Liver (tissue), 3 donors: ENCODE measurements around the gene ZNF423.

Experiments
- CTCF ChIP-seq: fragments of 150-350 bp; IDR thresholded peaks from 2 replicates; pipeline ENCODE4 v1.5.1; 2017; ENCODE audit warnings: improper control_type of control experiment, low read depth, low read length; ENCODE audit not compliant: missing input control
- EGR1 ChIP-seq, 2 donors: IDR thresholded peaks; 2 replicates each; pipeline ENCODE4 v1.6.1; 2016 to 2018; ENCODE audit warnings: antibody characterized with exemption in 2 of 2, low read depth in 2 of 2
- GABPA ChIP-seq, 2 donors: IDR thresholded peaks in 1 of 2; conservative IDR thresholded peaks in 1 of 2; 2 replicates each; pipeline ENCODE4 v1.6.1; 2016; ENCODE audit warnings: antibody characterized with exemption in 2 of 2, mild to moderate bottlenecking in 1 of 2, moderate library complexity in 1 of 2
- HNF4A ChIP-seq, 2 donors: conservative IDR thresholded peaks; 2 replicates each; pipeline ENCODE4 v1.6.1; 2016; ENCODE audit warnings: antibody characterized with exemption in 2 of 2, mild to moderate bottlenecking in 2 of 2
- JUND ChIP-seq, 2 donors: IDR thresholded peaks; 2 replicates each; pipeline ENCODE4 v1.6.1; 2016; ENCODE audit warnings: antibody characterized with exemption in 2 of 2
- RAD21 ChIP-seq, 2 donors: IDR thresholded peaks; 2 replicates each; pipeline ENCODE4 v1.6.1; 2016; ENCODE audit warnings: antibody characterized with exemption in 2 of 2, mild to moderate bottlenecking in 2 of 2
- RXRA ChIP-seq, 2 donors: IDR thresholded peaks; 2 replicates each; pipeline ENCODE4 v1.6.1; 2017 to 2018; ENCODE audit warnings: antibody characterized with exemption in 2 of 2, mild to moderate bottlenecking in 1 of 2
- TAF1 ChIP-seq: conservative IDR thresholded peaks from 2 replicates; pipeline ENCODE4 v1.6.1; 2016; ENCODE audit warnings: antibody characterized with exemption, mild to moderate bottlenecking
- YY1 ChIP-seq: IDR thresholded peaks from 2 replicates; pipeline ENCODE4 v1.6.1; 2016; ENCODE audit warnings: antibody characterized with exemption, mild to moderate bottlenecking
- ZBTB33 ChIP-seq: IDR thresholded peaks from 2 replicates; pipeline ENCODE4 v1.6.1; 2016; ENCODE audit warnings: antibody characterized with exemption
- donor health status: healthy.
- donor health status: healthy.

- TF ChIP-seq CTCF (no peak), JUND (IDR thresholded peaks at IDR 0.05) (no peak), ZBTB33 (no peak), RAD21 (IDR thresholded peaks at IDR 0.05) (no peak), GABPA (IDR thresholded peaks at IDR 0.05 in 1 of 2, conservative IDR thresholded peaks at IDR 0.05 in 1 of 2) (no peak), HNF4A (conservative IDR thresholded peaks at IDR 0.05) (no peak), RXRA (IDR thresholded peaks at IDR 0.05) (no peak), TAF1 (no peak), EGR1 (IDR thresholded peaks at IDR 0.05; ENCODE audit: low read depth in 2 of 2) (no peak), YY1 (no peak)
Measured at GRCh38 chr16:49599281-49599680, 256.6 kb downstream of the ZNF423 start.
